ENCODE data around the gene FLNC. TPM values are rescaled to one million over a fixed set of nuclear protein-coding genes. Genes with fewer than 3 reads are reported as not detected.

The FLNC gene
- total RNA-seq, 1 donor from 2014 or later = 16.2 TPM

DNA sequence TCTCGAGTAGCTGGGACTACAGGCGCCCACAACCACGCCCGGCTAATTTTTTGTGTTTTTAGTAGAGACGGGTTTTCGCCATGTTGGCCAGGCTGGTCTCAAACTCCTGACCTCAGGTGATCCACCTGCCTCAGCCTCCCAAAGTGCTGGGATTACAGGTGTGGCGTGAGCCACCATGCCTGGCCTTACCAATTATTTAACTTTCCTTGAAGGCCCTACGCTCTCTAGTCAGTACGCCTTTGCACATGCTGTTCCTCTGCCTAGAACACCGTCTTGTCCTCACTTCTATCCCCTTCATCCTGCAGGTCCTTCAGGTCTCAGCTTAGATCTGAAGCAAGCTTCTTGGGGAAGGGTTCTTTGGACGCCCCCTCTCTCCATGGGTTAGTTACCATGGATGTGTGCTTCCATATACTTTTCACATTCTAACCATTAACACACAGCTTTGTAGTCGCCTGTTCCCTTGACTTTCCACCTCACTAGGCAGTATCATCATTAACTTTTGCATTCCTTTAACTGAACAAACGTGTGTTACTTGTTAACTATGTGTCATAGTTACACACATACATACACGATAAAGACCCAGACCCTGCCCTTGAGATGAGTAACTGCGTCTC, 31.9 kb downstream of the FLNC start:
- DNase-seq (ENCODE audit: low spot score) = no peak

- peak; percentile 99 for DNase-seq (ENCODE audit: low spot score)
Measured at GRCh38 chr7:128862571-128863432, 32.6 kb downstream of the FLNC start, which contains the start of gene ATP6V1F. TSS of gene ATP6V1F (plus strand) at chr7:128862856. CDS start at chr7:128862905, 49 bp downstream.

DNA sequence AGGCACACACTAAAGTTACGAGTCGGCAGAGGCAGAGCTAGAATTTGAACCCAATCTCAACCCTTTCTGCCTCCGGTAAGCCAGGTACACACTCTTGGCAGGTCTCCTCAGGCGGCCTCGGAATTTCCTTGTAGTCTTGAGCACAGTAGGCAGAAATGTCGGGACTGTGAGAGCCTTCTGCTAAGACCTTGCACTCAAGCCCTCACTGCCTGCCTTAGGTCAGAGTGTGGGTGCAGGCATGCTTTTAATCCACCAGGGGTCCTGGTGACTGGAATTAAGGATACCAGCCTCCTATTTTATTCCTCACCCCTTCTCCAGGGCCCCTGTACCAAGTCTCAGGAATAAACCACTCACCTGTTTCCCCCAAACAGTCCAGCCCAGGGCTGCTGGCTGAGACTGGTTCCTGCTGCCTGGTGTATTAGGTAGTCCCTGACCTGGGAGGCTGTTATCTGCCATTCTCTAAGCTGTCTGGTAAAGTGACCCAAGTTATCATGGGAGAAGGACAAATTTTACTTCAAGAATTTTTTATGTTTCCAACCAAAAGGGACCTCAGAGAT, 33.3 kb downstream of the FLNC start:
- no peak for DNase-seq (ENCODE audit: low spot score)

DNA sequence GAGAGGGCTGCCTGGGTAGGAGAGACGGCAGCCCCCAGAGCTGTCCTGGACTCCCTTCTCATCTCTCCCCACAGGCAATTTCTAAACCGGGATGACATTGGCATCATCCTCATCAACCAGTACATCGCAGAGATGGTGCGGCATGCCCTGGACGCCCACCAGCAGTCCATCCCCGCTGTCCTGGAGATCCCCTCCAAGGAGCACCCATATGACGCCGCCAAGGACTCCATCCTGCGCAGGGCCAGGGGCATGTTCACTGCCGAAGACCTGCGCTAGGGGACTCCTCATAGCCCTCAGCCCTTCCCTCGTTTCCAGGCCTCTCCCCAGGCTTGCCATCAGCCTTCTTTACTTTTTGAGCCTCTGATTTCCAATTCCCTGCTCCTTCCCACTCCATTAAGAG, 35.1 kb downstream of the FLNC start:
- DNase-seq (ENCODE audit: low spot score) = no peak

DNA sequence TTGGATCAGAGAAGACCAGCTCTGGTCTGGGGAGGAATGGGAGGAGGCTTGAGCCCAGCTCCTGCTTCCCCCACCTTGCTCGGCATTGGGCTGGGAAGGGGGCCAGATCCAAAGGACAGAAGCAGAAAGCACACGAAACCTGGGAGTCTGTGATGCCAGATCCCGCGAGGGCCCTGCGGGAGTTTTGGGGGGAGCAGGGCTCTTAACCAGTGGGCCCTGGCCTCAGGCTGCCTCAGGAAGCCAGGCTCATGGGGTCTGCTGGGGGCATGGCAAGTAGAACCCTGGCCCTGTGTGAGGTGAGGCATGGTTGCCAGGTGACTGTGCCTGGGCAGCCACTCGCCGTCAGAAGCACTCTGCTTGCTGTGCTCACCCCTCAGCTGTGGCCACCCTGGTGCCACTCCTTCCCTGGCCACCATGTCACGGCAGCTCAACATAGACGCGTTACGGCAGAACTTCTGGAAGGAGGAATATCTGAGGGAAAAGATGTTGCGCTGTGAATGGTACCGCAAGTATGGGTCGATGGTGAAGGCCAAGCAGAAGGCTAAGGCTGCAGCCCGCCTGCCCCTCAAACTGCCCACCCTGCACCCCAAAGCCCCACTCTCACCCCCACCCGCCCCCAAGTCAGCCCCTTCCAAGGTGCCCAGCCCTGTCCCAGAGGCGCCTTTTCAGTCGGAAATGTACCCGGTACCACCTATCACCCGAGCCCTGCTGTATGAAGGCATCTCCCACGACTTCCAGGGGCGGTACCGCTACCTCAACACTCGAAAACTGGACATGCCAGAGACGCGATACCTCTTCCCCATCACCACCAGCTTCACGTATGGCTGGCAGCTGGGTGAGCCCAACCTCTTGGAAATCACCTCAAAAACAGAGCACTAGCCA, 36.0 kb downstream of the FLNC start:
- DNase-seq (ENCODE audit: low spot score) = no peak

GRCh38 chr7:128867241-128867640, 37.0 kb downstream of the FLNC start:
- DNase-seq (ENCODE audit: low spot score) = no peak

DNA sequence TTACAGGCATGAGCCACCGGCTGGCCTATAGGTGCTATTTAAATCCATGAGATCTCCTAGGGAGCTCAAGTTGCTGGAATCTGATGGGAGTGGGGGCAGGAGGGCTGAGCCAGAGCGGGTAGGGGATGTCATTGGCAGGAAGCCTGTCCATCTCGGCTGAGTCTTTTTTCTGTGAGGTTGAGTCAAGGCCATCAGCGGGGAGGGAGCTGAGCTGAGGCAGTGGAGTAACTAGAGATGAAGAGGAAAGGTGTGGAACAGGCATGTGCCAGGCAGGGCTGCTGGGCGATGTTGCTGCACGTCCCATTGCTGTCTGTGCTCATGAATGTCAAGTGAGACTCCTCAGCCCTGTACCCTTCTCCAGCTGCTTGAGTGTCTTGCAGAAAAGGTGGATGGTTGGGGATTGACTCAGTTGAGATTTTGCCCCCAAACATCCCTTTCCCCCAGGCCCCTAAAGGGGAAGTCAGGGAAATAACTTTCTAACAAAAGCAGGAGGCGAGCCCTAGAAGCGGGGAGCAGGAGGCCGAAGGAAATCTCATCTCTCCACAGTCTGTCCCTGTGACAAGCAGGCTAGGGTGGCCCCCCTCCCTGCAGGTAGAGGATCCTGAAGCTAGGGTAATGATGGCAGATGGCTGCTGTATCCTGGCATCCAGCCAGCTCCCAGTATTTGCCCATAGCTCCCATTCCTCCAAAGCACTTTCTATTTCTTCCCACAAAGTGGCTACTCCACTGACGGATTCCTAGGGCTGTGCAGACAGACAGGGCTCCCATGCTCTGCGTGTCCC, 37.8 kb downstream of the FLNC start:
- DNase-seq (ENCODE audit: low spot score) = no peak

DNA sequence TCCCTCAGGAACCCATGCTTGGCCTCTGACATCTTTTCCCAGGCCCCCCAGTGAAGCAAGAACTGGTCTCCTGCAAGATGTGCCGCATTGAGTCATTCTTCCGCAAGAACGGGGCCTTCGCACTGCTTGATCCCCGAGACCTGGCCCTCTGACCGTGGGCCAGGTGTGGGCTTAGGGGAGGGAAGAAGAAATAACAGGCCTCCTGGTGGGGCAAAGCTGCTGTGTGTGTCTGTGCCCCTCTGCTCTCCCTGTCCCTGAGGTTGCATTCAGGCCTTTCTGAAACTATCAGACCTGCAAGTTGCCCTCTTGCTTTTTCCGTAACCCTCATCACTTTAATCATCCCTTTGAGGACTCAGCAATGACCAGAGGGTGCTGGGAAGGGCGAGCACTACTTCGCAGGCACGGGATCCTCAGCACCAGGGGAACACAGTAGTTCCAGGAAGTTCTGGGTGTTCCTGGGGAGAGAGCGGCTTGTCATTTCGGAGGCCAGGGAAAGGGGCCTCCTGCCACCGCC, 38.5 kb downstream of the FLNC start:
- DNase-seq (ENCODE audit: low spot score) = no peak

- DNase-seq (ENCODE audit: low spot score) = no peak
Measured at GRCh38 chr7:128869138-128869943, 39.1 kb downstream of the FLNC start.

GRCh38 chr7:128869944-128870285, 39.7 kb downstream of the FLNC start:
- DNase-seq (ENCODE audit: low spot score) = no peak

GRCh38 chr7:128871050-128871449, 40.8 kb downstream of the FLNC start:
- DNase-seq (ENCODE audit: low spot score) = no peak

- no peak for DNase-seq (ENCODE audit: low spot score)
Measured at GRCh38 chr7:128872394-128872824, 42.2 kb downstream of the FLNC start.

- no peak for DNase-seq (ENCODE audit: low spot score)
Measured at GRCh38 chr7:128873234-128873633, 43.0 kb downstream of the FLNC start.

- DNase-seq (ENCODE audit: low spot score) = no peak
Measured at GRCh38 chr7:128874140-128875031, 44.2 kb downstream of the FLNC start.

- no peak for DNase-seq (ENCODE audit: low spot score)
Measured at GRCh38 chr7:128875523-128875948, 45.3 kb downstream of the FLNC start.

DNA sequence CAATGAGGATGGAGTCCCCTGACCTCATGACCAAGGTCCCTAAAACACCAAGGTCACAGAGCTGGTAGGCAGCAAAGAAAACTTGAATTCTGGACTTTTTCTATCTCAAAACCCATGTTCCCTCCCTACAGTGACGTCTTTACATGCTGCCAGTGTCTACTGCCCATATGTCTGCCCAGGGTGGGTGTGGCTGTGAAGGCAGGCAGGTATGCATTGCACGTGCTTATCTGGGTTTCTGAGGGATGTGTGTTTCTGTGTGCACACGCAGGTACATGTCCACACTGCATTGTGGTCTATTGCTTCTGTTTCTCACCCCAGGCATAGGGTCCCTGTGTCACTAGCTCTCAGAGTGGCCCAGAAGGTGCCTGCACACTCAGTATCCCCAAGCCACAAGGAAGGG, 45.9 kb downstream of the FLNC start:
- no peak for DNase-seq (ENCODE audit: low spot score)

- no peak for DNase-seq (ENCODE audit: low spot score)
Measured at GRCh38 chr7:128876586-128876977, 46.4 kb downstream of the FLNC start.

- DNase-seq (ENCODE audit: low spot score) = no peak
Measured at GRCh38 chr7:128876978-128877755, 47.0 kb downstream of the FLNC start.

All from mesenteric fat pad (tissue), 1 donor.